ENCODE data around the gene TRHDE.
"Not testable (repeated sequence)": the region's sequence is repeated elsewhere in the genome, so short reads cannot be mapped to it uniquely, and the experiment has no call there.

The TRHDE gene

DNA sequence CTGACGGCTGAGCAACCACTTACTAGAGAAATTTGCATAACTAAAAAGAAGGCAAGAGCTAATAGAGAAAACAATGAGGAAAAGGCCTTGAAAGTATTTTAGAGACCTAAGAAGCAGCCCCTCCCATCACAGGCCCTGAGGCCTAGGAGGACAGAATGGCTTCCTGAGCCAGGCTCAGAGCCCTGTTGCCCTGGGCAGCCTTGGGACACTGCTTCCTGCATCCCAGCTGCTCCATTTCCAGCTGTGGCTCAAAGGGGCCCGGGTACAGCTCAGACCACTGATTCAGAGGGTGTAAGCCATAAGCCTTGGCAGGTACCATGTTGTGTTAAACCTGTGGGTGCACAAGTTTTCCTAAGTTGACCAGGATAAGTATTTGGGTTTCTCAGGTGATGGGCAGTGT, 181.4 kb downstream of the TRHDE start:
- no peak for DNase-seq

DNA sequence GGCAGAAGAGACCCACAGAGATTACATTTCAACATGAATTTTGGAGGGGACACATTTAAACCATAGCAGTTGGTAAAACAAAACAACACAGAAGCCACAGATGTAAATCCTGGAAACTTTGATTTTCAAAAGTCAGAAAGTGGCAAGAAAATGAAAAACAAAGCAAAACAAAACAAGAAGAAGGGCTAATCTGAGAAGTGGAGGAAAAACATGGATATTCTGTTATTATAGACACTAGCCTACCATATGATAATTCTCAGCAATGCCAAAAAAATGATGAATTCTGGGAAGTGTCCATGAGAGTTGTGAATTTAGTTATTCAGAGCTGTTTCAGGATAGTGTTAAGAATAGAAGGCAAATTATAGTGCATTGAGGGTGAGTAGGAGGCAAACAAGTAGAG, 192.3 kb downstream of the TRHDE start:
- DNase-seq, result no peak

DNA sequence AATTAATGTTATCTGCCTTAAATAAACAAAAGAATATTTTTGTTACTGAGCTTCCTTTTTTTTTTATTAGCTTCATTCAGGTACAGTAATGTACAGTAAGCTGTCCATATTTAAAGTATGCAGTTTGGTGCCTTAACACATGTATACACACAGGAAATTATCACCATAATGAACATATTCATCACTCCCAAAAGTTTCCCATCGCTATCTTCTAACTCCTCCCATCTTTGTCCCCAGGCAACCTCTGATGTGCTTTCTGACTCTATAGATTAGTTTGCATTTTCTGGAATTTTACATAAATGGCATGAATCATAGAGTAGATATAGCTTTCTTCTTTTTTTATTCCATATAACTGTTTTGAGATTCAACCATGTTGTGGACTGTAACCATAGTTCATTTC, 193.0 kb downstream of the TRHDE start:
- DNase-seq, result no peak

DNA sequence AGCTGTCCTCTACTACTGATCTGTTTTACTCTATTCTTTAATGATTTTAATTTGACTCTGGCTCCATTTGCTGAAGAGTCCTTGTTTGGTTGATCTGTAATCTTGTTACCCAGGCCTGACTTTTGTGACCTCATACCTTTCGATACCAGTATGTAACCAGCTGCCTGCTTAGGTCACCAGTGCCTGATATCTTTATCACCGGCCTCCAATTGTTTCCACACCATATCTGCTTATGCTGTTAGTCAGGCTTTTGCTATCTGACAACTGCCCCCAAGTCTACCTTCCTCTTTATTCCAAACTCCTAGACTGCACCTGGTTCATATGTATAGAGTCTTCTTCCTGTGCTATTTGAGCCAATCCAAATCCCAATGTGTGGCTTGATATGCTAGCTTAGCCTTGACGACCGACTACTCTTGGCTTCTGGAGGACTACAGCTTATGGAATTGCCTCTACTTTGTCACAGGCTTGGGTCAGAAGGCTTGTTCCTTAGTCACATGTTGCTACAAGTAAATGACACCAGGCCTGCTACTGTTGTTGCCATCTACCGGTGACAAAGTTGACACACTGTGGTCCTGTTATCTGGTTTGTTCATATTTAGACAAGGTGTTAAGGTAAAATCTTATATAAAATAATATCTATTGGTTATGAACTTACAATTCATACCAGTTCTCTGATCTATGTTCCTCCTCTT, 193.9 kb downstream of the TRHDE start:
- DNase-seq, result no peak

DNA sequence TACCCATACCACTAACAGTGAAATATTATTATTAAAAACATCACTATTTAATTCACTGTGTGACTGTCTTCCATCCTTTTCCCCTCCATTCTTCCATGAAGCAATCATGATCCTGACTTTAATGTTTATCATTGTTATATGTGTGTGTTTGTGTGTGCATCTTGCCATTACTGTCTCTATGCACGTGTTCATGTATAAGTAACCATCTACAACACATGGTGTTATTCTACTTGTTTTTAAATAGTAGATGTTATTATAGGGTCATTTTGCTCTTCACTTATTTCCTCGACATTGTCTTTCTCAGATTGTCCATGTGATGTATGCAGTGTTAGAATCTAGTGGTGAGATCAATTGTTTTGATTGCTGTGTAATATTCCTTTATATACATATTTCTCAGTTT, 195.8 kb downstream of the TRHDE start:
- DNase-seq, result no peak

DNA sequence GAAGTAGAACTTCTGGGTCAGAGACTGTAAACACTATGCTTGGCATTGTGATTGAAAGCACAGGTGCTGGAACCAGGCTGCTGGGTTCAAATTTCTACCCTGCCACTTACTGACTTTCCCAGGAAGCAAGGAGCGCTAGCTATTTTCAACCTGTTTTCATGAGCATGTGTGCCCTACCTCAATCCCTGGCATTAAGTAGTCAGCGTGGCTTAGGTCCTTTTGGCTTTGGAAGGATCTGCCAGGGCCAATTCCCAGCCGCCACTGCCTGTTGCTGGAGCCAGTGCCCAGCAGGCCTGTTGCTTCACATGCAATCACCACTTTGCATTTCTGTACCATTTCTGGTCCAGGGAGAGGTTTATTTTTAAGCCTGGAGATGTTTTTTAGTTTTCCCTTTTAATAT, 196.3 kb downstream of the TRHDE start:
- DNase-seq, result no peak

DNA sequence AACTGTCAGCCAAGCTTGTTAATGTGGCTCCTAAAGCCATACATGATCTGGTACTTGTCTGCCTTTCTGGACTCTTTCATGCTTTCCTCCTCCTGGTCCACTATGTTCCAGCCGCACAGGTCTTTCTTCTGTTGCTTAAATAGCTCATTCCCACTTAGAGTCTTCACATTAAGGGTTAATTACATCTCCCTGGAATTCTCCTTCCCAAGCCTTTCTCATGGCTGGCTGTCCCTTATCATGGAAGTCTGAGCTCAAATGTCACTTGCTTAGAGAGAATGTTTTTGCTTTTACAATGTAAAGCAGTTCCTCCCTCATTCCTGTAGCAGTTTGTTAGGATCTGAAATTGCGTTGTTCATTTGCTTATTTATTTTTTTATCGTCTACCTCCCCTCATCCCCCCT, 199.6 kb downstream of the TRHDE start:
- no peak for DNase-seq

DNA sequence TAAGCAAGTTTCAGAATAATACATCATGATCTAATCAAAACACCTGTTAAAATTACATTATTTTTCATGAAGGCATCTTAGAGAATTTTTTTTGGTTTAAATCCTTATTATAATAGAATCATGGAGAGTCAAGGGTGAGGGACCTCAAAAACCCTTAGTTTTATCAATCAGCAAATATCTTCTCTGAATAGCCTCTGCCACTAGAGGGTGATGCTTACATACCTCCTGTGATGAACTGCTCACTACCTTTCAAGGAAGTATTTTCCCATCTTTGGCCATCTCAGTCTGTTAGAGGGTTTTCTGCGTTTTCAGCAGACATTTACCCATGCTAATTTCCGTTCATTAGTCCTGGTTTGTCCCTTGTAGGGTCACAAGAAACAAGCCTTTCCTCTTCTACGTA, 200.2 kb downstream of the TRHDE start:
- no peak for DNase-seq

DNA sequence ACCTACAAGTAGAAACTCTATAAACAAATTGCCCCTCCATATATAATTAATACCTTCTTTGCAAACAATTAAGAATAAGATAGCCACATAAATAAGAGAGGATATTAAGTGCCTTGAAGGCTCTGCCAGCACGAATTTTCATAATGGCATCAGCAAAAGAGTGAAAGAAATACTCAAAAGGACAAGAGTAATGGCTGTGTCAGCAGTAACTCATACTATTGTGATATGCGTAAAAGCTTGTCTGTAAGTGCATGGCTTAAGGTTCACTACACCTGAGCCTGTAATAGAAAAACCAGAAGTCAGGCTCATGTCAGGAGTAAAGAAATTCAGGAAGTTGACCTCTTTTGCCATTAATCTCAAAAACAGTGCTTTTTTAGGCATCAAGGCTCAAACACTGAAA, 204.1 kb downstream of the TRHDE start:
- DNase-seq, result no peak

DNA sequence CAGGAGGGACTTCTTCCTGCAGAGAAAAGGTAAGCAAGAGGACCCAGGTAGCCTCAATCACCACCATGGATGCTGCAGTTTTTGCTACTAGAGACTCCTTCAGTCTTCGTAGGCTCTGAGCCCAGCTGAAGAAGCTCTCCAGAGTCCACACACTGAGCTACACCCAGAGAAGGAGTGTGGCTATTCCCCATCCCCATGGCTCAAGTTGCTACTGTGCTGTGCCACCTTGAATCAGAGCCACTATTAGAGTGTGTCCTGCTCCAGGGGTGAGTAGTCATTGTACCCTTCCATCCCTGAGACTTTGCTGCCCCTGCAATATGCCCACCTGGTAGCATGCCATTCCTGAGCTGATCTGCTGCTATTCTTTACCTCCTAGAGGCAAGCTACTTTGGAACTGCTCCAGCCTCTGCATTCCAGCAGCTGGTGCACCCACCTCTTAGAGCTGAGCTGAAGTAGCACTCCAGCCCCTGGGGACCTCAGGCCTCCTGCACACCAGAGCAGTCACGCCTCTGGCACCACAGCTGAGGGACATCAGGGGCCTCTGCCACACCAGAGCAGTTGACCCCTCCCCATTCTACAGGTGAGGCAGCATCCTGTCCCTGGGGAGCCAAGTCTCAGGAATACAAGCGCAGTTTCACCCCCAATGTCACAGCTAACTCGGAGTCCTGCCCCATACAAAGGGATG, 213.0 kb downstream of the TRHDE start:
- DNase-seq, result no peak

DNA sequence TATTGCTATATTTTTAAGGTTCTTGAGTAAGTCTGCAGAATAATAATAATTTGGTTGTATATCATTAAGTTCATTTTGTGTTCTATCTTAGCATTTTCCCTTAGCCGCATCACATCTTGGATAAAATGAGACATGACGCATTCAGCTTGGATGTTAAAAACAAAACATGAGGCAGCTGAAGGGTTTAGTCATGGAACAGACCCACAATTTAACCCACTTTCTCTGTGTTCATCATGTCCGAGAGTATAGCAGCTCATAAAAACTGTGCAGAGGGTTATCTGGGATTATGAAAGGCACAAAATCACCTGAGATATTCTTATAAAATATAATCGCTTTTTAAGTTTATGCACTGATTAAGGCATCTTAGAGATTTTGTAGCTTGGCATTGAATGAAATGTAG, 219.3 kb downstream of the TRHDE start:
- DNase-seq, result no peak

DNA sequence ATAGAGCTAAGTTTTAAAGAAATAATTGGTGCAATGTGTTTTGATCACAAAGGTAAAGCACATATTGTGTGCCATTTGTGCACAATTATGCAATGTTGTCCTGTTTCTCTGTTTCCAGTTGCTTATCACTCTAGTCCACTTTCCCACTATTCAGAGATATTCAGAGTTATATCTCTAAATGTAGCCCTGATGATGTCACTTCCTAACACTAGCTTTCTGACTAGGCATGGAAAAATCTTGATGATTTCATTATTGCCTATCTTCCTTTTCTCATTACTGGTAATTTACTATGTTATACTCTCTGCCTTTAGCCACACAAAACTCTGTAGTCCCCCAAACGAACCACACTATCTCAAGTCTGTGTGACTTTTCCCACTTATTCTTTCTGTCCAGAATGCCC, 221.2 kb downstream of the TRHDE start:
- DNase-seq, result no peak

DNA sequence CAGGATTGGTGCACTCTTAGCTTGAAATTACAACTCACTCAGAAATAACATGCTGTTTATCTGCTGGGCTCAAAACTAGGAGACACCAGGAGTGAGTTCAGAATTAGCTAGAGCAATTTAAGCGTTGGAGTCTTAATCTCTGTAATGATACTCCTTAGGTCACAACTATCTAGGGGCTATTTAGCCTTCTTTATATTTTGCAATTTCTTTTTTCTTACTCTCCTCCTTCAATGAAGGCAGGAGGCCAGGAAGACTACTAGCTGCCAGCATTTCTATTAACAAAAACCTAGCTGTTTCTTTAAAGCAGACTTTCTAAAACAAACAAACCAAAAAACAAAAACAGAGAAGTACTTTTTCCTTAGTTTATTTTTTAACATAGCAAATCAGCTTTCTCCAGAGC, 226.2 kb downstream of the TRHDE start:
- no peak for DNase-seq

DNA sequence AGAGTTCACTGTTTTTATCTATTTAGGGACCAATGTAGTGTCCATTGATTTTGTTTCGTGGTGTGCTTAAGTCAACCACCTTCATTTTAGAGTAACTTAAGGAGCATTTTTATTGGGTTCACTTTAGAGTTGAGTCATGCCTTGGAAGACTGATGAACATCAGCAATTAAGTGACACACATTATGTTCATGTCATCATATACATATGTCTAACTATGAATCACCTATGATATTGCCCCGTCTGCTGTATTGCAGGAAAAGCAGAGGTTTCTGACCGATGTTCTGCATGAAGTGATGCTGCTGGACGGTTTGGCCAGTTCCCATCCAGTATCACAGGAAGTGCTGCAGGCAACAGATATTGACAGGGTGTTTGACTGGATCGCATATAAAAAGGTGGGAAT, 227.1 kb downstream of the TRHDE start:
- DNase-seq, result no peak

DNA sequence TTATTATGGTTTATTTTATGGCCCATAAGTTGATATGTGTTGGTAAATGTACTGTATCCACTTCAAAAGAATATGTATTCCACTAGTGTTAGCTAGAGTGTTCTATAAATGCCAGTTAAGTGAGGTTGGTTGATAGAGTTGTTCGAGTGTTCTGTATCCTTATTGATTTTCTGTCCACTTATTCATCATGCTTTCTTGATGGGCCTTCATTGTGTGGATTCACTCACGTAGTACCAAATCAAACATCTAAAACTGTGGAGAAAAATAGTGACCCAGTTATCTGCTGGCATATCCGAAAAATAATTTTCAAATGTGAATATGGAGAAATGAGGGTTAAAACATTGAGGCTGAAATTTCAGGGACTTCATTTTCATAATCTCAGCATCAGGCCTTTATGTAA, 230.4 kb downstream of the TRHDE start:
- no peak for DNase-seq

DNA sequence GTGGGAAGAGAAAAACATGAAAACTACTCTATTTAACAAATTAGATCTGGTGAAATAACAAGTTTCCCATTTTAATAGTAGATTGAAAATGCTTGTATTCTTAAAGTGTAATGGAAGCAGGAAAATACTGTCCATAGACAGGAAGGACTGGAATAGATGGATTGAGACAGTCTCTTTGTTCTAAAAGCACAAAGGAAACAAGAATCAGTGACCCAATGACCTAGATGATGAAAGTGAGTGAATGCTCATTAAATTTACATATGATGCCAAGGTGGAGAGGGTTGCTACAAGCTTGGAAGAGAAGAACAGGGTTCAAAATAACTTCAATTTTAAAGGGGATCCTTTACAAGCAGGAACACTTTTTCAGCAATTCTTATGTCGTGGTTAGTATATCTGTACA, 233.1 kb downstream of the TRHDE start:
- DNase-seq, result no peak

DNA sequence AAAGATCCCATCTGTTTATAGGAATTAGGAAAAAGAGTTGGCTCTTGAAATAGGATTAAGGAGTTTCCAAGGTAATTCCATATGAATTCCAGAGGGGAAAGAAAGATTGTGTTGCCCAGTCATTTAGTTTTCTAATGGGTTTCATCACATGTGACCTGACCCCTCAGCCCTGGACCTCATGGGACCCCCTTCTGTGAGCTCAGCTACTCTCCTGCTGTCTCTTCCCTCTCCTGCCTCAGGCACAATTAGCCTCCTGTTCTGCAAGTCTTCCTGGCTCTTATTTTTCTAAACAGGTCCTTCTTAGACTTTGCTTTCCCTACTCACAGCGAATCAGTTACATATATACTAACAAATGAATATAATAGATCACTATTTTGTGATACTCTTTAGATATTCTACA, 237.7 kb downstream of the TRHDE start:
- no peak for DNase-seq

DNA sequence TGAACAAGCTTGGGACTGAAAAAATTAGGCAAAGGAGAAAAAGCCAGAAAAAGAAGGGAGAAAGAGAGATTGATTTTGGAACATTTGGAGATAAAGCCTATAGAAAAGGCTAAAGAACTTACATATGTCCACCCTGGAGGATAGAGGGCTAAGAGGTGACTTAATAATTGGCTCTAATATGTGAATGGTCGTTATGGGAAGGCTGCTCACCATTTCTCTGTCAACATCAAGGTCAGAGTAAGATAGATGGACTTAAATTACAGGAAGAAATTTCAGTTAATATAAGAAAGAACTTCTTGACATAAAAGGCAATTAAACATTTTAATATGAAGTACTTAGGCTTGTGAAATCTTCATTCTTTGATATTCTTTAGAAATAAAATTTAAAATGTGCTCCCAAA, 238.6 kb downstream of the TRHDE start:
- DNase-seq, result no peak

DNA sequence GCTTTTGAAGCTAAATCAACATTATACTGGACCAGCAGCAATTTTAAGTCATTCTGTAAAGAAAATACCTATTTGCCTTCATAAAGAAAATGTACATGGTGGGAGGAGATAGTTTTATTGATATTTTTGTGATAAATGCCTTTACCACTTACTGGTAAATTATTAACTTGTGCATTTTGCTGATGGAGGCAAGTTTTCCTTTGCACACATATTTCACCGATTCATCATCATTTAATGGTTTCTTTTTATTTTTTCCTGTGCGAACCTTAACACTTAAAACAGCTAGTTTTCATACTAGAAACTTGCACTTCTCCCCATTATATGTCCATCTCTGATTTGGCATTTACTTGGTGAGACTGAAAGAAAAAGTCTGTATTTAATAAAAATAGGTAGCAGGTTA, 239.3 kb downstream of the TRHDE start:
- no peak for DNase-seq

DNA sequence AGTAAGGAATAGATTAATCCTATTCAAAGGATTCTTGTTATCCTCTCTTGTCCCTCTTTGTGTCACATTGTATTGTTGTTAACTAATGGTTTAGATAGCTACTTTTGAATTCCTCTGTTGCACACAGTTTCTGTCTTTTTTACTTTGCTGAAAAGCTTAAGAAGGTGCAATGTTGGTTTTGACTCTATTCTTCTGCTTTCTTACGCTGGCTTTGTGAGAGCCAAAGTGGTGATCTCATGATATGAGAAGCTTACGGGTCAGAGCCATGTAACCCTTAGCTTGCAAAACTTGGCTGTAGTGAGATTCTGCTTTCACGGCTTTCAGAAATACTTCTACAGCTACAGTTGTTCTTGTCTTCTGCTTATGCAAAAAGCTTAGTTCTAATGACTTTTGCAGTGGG, 239.7 kb downstream of the TRHDE start:
- no peak for DNase-seq

DNA sequence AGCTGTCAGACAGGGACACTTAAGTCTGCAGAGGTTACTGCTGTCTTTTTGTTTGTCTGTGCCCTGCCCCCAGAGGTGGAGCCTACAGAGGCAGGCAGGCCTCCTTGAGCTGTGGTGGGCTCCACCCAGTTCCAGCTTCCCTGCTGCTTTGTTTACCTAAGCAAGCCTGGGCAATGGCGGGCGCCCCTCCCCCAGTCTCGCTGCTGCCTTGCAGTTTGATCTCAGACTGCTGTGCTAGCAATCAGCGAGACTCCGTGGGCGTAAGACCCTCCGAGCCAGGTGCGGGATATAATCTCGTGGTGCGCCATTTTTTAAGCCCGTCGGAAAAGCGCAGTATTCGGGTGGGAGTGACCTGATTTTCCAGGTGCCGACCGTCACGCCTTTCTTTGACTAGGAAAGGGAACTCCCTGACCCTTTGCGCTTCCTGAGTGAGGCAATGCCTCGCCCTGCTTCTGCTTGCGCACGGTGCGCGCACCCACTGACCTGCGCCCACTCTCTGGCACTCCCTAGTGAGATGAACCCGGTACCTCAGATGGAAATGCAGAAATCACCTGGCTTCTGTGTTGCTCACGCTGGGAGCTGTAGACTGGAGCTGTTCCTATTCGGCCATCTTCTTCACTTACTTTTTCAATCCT, 248.0 kb downstream of the TRHDE start:
- not testable (repeated sequence) for DNase-seq

DNA sequence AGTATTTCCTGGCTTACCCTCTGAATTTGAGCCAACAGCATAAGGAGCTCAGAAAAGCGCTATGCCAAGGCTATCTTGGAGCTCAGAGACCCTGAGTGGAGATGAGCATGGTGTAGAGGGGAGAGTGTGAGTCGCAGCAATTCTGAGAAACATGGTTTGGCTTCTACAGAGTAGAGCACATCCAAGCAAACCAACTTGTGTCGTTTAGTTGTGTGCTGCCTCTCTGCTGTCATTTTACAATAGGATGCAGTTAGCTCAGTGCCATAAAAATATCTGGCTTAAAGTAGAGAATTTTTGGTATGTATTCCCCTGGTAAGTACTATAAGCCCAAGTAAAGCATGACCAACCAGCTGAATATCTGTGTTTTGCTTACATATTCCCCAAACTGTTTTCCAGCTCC, 249.2 kb downstream of the TRHDE start:
- no peak for DNase-seq

DNA sequence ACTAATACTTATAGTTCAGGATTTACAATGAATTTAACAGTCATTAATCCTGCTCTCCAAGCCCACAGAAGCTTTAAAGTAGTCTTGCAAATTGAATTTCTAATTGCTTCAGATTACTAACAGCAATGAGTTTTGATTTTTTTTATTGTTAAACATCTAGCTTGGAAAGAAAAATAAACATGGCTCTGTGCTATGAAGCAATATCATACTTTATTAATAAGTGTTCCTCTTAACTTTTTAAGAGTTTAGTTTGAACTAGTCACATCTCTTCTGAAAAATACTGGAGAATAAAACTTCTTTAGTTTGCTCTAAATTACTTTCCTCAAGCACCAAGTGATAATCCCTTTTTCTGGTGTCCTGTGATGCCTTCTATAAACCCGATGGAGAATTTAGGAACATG, 250.2 kb downstream of the TRHDE start:
- DNase-seq, result no peak

DNA sequence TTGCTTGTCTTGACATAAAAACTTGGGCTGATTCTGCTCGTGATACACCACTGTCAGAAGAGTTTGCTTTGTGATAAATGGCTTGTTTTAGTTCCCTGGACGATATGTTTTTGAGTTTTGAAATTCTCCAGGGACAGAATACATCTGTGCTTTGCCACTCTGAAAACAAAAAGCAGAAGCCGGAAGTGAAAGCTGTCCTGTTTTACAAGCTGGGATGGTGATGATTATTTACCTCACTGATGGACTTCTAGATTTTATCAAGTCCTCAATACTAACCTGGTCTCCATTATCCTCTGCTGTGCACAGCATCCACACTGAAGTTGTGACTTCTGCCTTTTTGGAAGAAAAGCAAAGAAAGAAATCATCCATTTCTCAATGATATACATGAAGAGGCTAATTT, 251.6 kb downstream of the TRHDE start:
- DNase-seq, result no peak

Measured in KG1 (cell line).